Neural cell (in vitro differentiated cells): ENCODE results near the gene PTPRN2. TPM values are rescaled to one million over a fixed set of nuclear protein-coding genes. Genes with fewer than 3 reads are reported as not detected.

Source experiments
- H2AFZ ChIP-seq: fragments of 200-600, 300-800 bp; sonication (generic), shearing (Covaris generic); 2 replicates; pipeline ENCODE4 v1.6.0; 2014; ENCODE audit warnings: low read depth, mild to moderate bottlenecking, antibody characterized with exemption, low read length, moderate library complexity
- H3F3A ChIP-seq: fragments of 200-600 bp; shearing (Covaris generic); 2 replicates; pipeline ENCODE4 v1.6.1; 2016; ENCODE audit warnings: mild to moderate bottlenecking, moderate library complexity, mixed read lengths, antibody characterized with exemption, low read length; ENCODE audit not compliant: insufficient read depth, poor library complexity, severe bottlenecking
- H3K27ac ChIP-seq: fragments of 200-600, 300-800 bp; sonication (generic), shearing (Covaris generic); 2 replicates; pipeline ENCODE4 v1.5.1; 2014; ENCODE audit warnings: mild to moderate bottlenecking, low read length, moderate library complexity
- H3K27me3 ChIP-seq: fragments of 300-800, 200-600 bp; sonication (generic), shearing (Covaris generic); 2 replicates; pipeline ENCODE4 v1.6.0; 2014; ENCODE audit warnings: mild to moderate bottlenecking, low read depth, low read length, moderate library complexity; ENCODE audit not compliant: insufficient read depth
- H3K36me3 ChIP-seq: fragments of 300-800, 200-600 bp; sonication (generic), shearing (Covaris generic); 2 replicates; pipeline ENCODE4 v1.5.1; 2014; ENCODE audit warnings: mild to moderate bottlenecking, antibody characterized with exemption, low read length, moderate library complexity; ENCODE audit not compliant: insufficient read depth
- H3K4me2 ChIP-seq: fragments of 300-800, 200-600 bp; sonication (generic), shearing (Covaris generic); 2 replicates; pipeline ENCODE4 v1.6.0; 2014; ENCODE audit warnings: mild to moderate bottlenecking, low read length
- H3K4me3 ChIP-seq: fragments of 300-800, 200-600 bp; sonication (generic), shearing (Covaris generic); 2 replicates; pipeline ENCODE4 v1.5.1; 2014; ENCODE audit warnings: mild to moderate bottlenecking, low read length, moderate library complexity
- H3K79me2 ChIP-seq: fragments of 200-600 bp; shearing (Covaris generic); replicated peaks from 2 replicates; pipeline ENCODE4 v1.6.0; 2014; ENCODE audit warnings: mild to moderate bottlenecking, low read length, moderate library complexity; ENCODE audit not compliant: insufficient read depth
- H3K9ac ChIP-seq: fragments of 300-800, 200-600 bp; sonication (generic), shearing (Covaris generic); 2 replicates; pipeline ENCODE4 v1.6.1; 2016; ENCODE audit warnings: mild to moderate bottlenecking, low read length, mixed read lengths
- H3K9me2 ChIP-seq: fragments of 200-600 bp; shearing (Covaris generic); 2 replicates; pipeline ENCODE4 v1.6.1; 2016; ENCODE audit warnings: mild to moderate bottlenecking, low read length, mixed read lengths; ENCODE audit not compliant: insufficient read depth
- H3K9me3 ChIP-seq: fragments of 200-600, 300-800 bp; sonication (generic), shearing (Covaris generic); 2 replicates; pipeline ENCODE4 v1.6.1; 2016; ENCODE audit warnings: mild to moderate bottlenecking, mixed run types, low read length, moderate library complexity, mixed read lengths
- H4K20me1 ChIP-seq: fragments of 200-600 bp; shearing (Covaris generic); 2 replicates; pipeline ENCODE4 v1.6.1; 2016; ENCODE audit warnings: mild to moderate bottlenecking, mixed run types; ENCODE audit not compliant: insufficient read depth
- CTCF ChIP-seq: fragments of 450-650 bp; IDR thresholded peaks from 2 replicates; pipeline ENCODE4 v1.5.1; 2014; ENCODE audit warnings: antibody characterized with exemption, mild to moderate bottlenecking, moderate library complexity; ENCODE audit not compliant: poor library complexity, severe bottlenecking
- EP300 ChIP-seq: fragments of 450-650 bp; conservative IDR thresholded peaks from 2 replicates; pipeline ENCODE4 v1.6.1; 2014; ENCODE audit warnings: antibody characterized with exemption, mild to moderate bottlenecking, moderate library complexity; ENCODE audit not compliant: poor library complexity, severe bottlenecking
- EZH2 ChIP-seq: fragments of 200-600, 300-800 bp; shearing (Covaris generic), sonication (generic); IDR thresholded peaks from 2 replicates; pipeline ENCODE4 v1.6.1; 2014; ENCODE audit warnings: antibody characterized with exemption, low read length, borderline replicate concordance, mild to moderate bottlenecking; ENCODE audit not compliant: insufficient read depth, poor library complexity, severe bottlenecking
- MXI1 ChIP-seq: fragments of 450-650 bp; conservative IDR thresholded peaks from 2 replicates; pipeline ENCODE4 v1.6.1; 2014; ENCODE audit warnings: antibody characterized with exemption, mild to moderate bottlenecking; ENCODE audit not compliant: poor library complexity, severe bottlenecking
- POLR2AphosphoS5 ChIP-seq: IDR thresholded peaks from 2 replicates; pipeline ENCODE4 v1.6.1; 2012
- RAD21 ChIP-seq: fragments of 450-650 bp; conservative IDR thresholded peaks from 2 replicates; pipeline ENCODE4 v1.6.1; 2014; ENCODE audit warnings: antibody characterized with exemption, mild to moderate bottlenecking, moderate library complexity
- REST ChIP-seq: IDR thresholded peaks from 2 replicates; pipeline ENCODE4 v1.6.1; 2012; ENCODE audit warnings: borderline replicate concordance
- SMC3 ChIP-seq: fragments of 450-650 bp; conservative IDR thresholded peaks from 2 replicates; pipeline ENCODE4 v1.6.1; 2014; ENCODE audit warnings: antibody characterized with exemption, mild to moderate bottlenecking, moderate library complexity; ENCODE audit not compliant: poor library complexity
- TAF1 ChIP-seq: IDR thresholded peaks from 2 replicates; pipeline ENCODE4 v1.6.1; 2012; ENCODE audit warnings: low read depth
- polyA plus RNA-seq: library from polyadenylated mRNA; depleted of rRNA; stranded (reverse); fragments of >200 nt; gene quantifications from 2 replicates; pipeline ENCODE4 v1.2.3, GENCODE V29; 2014

Gene PTPRN2
- polyA plus RNA-seq, 1 donor from 2014 or later = 31.0 TPM

GRCh38 chr7:158133057-158133456 lies 454.6 kb downstream of the PTPRN2 start:
- H3K27me3 ChIP-seq = no peaks in the 10 kb centered on the region
- no peak overlapping the region for H2AFZ ChIP-seq
- H3K9me3 ChIP-seq = no peaks in the 10 kb centered on the region
- H3K36me3 ChIP-seq = peaks cover 8% of the 10 kb centered on the region
- H3K79me2 ChIP-seq = no peaks in the 10 kb centered on the region
- no peak overlapping the region for H3K4me2 ChIP-seq
- H3K4me3 ChIP-seq = no peak overlapping the region
- no peaks in the 10 kb centered on the region for H3F3A ChIP-seq
- no peak overlapping the region for H3K9ac ChIP-seq
- H3K27ac ChIP-seq = no peak overlapping the region
- TF ChIP-seq REST = no peak
- H3K9me2 ChIP-seq = no peaks in the 10 kb centered on the region
- no peaks in the 10 kb centered on the region for H4K20me1 ChIP-seq

GRCh38 chr7:158130023-158130409 lies 457.6 kb downstream of the PTPRN2 start:
- H2AFZ ChIP-seq = no peak overlapping the region
- no peak overlapping the region for H3K9ac ChIP-seq
- H3K9me3 ChIP-seq = no peaks in the 10 kb centered on the region
- TF ChIP-seq MXI1 = no peak
- no peak for TF ChIP-seq SMC3
- TF ChIP-seq REST = no peak
- TF ChIP-seq POLR2AphosphoS5 = no peak
- TF ChIP-seq TAF1 = no peak
- no peak for TF ChIP-seq EZH2
- no peak for TF ChIP-seq CTCF
- no peak for TF ChIP-seq EP300
- no peak for TF ChIP-seq RAD21
- no peaks in the 10 kb centered on the region for H4K20me1 ChIP-seq
- H3K4me2 ChIP-seq = no peak overlapping the region
- no peak overlapping the region for H3K27ac ChIP-seq
- no peaks in the 10 kb centered on the region for H3F3A ChIP-seq
- no peaks in the 10 kb centered on the region for H3K27me3 ChIP-seq
- H3K79me2 ChIP-seq = no peaks in the 10 kb centered on the region
- H3K4me3 ChIP-seq = no peak overlapping the region
- H3K36me3 ChIP-seq = peaks cover 8% of the 10 kb centered on the region
- no peaks in the 10 kb centered on the region for H3K9me2 ChIP-seq
